Activated CD4-positive, alpha-beta T cell treated with anti-CD3 and anti-CD28 coated beads, Interleukin-2, amount 10 ng/mL, durations not matched to agents 7 days and 5 days (primary cell): Measurements from ENCODE around the gene GPNMB. TPM values are rescaled to one million over a fixed set of nuclear protein-coding genes. Genes with fewer than 3 reads are reported as not detected.

Experiments used
- CTCF ChIA-PET: fragments of 350-600 bp; sonication (Branson Sonifier 250); formaldehyde crosslinking; loops from one replicate; lab custom pipeline; 2021; ENCODE audit warnings: antibody characterized with exemption; lab: Charles Lee
- POLR2A ChIA-PET: fragments of 350-600 bp; sonication (Branson Sonifier 250); formaldehyde crosslinking; loops from one replicate; lab custom pipeline; 2021; ENCODE audit warnings: antibody characterized with exemption; lab: Charles Lee
- DNase-seq: peaks from one replicate; pipeline ENCODE4 v3.0.0-alpha.2; 2020
- H3K27ac Mint-ChIP-seq: one replicate; pipeline ENCODE4 v1.8.0; 2021; ENCODE audit warnings: mild to moderate bottlenecking, moderate library complexity, mixed read lengths
- H3K27me3 Mint-ChIP-seq: one replicate; pipeline ENCODE4 v1.8.0; 2021; ENCODE audit warnings: mixed read lengths
- H3K36me3 Mint-ChIP-seq: one replicate; pipeline ENCODE4 v1.8.0; 2021; ENCODE audit warnings: low read depth, mixed read lengths
- H3K4me1 Mint-ChIP-seq: one replicate; pipeline ENCODE4 v1.8.0; 2021; ENCODE audit warnings: mixed read lengths
- H3K4me3 Mint-ChIP-seq: one replicate; pipeline ENCODE4 v1.8.0; 2021; ENCODE audit warnings: mild to moderate bottlenecking, moderate library complexity, mixed read lengths
- H3K9me3 Mint-ChIP-seq: one replicate; pipeline ENCODE4 v1.8.0; 2021; ENCODE audit warnings: mixed read lengths
- total RNA-seq, 2 experiments: library from RNA; stranded (reverse); gene quantifications; one replicate each; pipeline ENCODE4 v1.2.3, GENCODE V29; 2021

GPNMB gene
- total RNA-seq, 2 experiments from 2014 or later = not detected

DNA sequence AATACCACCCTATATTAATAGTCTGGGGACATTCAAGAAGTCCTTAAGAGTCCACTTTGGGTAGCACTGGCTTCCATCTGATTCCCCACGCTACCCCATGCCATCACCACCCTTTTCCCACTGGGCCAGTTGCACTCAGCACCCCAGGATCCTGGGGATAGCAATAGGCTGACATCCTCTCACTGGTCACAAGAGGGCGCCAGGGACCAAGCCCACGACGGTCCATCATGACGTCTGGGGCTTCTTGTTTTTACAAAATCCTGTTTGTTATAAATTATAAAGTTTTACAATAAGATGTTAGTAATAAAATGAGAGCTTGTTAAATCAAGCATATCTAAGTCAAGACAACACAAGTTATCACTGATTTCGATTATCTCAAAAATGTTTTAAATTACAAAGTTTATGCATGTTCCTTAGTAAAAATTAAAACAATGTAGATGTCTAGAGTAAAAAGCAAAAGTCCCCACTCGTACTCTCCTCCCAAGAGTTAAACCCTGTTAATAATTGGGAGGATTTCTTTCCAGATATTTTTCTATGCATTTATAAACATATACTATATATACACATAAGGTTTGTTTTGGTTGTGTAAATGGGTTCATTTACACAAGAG lies 15.4 kb downstream of the GPNMB start:
- POLR2A ChIA-PET = no interaction called here
- H3K4me3 Mint-ChIP-seq = no peak overlapping the region
- peak; percentile 68 for DNase-seq
- H3K27me3 Mint-ChIP-seq = peaks cover 15% of the 10 kb centered on the region
- H3K36me3 Mint-ChIP-seq = no peaks in the 10 kb centered on the region
- CTCF ChIA-PET = interaction anchor here (0.5 to 1.7 kb wide), 3 partner anchors 11 to 198 kb away, joined by 3 to 10 read pairs (median 5); no protein-coding TSS in a partner anchor
- no peaks in the 10 kb centered on the region for H3K4me1 Mint-ChIP-seq
- H3K27ac Mint-ChIP-seq = no peak overlapping the region
- H3K9me3 Mint-ChIP-seq = no peaks in the 10 kb centered on the region

DNA sequence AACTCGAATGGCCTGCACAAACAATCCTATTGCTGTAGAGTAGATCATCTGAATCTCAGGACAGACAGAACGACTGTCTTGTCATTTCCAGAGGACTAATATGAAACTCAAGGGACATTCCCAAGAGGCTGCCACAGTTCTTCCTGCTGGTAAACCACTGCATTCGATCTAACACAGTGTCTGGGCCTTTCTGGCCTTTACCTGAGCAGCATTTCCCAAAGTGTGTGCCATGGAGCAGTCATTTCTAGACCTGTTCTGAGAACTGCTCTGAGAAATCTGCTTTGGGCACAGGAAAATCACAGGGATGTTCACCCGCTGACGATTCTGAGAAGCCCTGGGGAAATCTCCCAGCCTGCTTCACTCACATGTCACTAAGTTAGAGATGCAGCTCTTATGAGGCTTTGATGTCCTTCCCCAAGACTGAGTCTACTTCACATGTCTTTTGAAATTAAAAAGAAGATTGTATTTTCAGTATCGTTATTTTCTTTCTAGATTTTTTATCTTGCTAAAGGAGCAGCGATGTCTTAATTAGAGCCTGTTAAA lies 18.4 kb downstream of the GPNMB start:
- Mint-ChIP-seq H3K4me1 (no peaks in the 10 kb centered on the region), H3K4me3 (no peak overlapping the region), H3K36me3 (no peaks in the 10 kb centered on the region), H3K27ac (no peak overlapping the region), H3K9me3 (no peaks in the 10 kb centered on the region), H3K27me3 (no peaks in the 10 kb centered on the region)
- DNase-seq = no peak
- CTCF ChIA-PET = interaction anchor here (1.2 kb wide), 1 partner anchor 8 kb away, joined by 8 read pairs; no protein-coding TSS in a partner anchor
- POLR2A ChIA-PET = no interaction called here

DNA sequence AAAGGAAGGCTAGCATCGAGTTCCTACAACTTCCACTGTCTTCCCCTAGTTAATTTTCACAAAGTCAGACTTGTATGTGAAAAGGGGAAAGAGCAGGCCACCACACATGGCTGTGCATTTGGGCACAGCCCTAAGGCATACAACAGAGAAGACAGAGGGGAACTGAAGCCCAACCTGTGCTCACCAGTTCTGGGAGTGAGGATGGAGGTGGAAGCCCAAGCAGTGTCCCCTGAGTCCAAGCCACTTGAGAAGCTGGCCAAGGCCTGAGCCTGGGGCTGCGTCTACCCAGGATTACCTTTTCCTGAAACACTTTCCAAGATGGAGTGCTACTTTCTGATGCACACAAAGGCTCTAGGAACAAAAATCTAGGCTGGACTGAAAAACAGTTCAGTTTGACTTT lies 20.3 kb downstream of the GPNMB start:
- Mint-ChIP-seq H3K4me3 (no peak overlapping the region), H3K4me1 (no peaks in the 10 kb centered on the region), H3K36me3 (no peaks in the 10 kb centered on the region), H3K9me3 (no peaks in the 10 kb centered on the region), H3K27ac (no peak overlapping the region), H3K27me3 (no peaks in the 10 kb centered on the region)
- ChIA-PET CTCF (interaction anchor here (1.0 kb wide), 1 partner anchor 272 kb away, joined by 3 read pairs; no protein-coding TSS in a partner anchor), POLR2A (no interaction called here)
- DNase-seq = no peak

DNA sequence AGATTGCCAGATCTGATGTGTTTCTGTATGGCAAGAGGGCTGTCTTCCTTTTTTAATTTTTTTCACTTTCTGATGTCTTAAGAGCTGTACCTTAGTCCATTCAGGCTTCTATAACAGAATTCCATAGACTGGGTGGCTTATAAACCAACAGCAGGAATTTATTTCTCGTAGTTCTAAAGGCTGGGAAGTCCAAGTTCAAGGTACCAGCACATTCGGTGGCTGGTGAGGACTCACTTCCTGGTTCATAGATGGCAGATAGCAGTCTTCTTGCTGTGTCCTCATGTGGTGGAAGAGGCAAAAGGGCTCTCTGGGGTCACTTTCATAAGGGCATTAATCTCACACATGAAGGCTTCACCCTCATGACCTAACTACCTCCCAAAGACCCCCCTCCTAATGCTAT lies 20.8 kb downstream of the GPNMB start:
- H3K27ac Mint-ChIP-seq = no peak overlapping the region
- ChIA-PET CTCF (interaction anchor here (1.0 kb wide), 1 partner anchor 272 kb away, joined by 3 read pairs; no protein-coding TSS in a partner anchor), POLR2A (no interaction called here)
- H3K9me3 Mint-ChIP-seq = no peaks in the 10 kb centered on the region
- H3K4me3 Mint-ChIP-seq = no peak overlapping the region
- no peaks in the 10 kb centered on the region for H3K36me3 Mint-ChIP-seq
- H3K4me1 Mint-ChIP-seq = no peaks in the 10 kb centered on the region
- H3K27me3 Mint-ChIP-seq = no peaks in the 10 kb centered on the region
- DNase-seq = no peak

DNA sequence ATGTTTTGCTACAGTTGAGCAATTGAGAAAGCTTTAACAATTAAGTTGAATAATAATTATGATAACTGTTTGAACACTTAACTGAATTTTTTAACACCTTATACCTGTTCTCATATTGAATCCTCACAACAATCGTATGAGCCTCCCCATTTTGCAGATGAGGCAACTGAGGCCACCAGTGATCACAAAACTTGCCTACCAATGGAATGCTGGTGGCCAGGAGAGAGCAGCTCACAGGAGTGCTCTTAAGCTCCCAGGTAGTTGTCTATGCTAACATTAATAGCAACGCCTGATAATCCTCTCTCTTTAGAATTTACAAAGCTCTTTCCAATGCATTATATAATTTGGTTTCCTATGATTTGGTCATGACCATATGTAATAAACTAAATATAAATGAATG lies 21.6 kb downstream of the GPNMB start:
- H3K27ac Mint-ChIP-seq = no peak overlapping the region
- H3K4me1 Mint-ChIP-seq = peaks cover 6% of the 10 kb centered on the region
- ChIA-PET CTCF (no interaction called here), POLR2A (no interaction called here)
- H3K9me3 Mint-ChIP-seq = no peaks in the 10 kb centered on the region
- no peaks in the 10 kb centered on the region for H3K36me3 Mint-ChIP-seq
- no peak overlapping the region for H3K4me3 Mint-ChIP-seq
- no peak for DNase-seq
- H3K27me3 Mint-ChIP-seq = peaks cover 2% of the 10 kb centered on the region

DNA sequence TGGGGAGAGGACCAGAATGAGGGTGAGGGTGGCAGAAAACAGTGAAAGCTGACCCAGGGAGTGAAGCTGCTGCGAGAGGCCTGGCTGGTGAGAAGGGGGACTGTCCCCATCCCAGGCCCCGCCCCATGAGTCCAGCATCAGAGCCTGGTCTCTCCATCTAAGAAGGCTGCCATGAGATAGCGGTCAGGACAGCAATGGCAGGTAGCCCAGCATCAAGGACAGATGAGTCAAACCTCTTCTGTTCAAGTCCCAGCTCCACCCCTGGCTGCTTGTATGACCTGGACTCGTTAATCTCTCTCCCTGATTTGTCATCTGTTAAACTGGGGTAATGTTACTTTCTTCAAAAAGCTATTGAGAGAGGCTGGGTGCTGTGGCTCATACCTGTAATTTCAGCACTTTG lies 22.2 kb downstream of the GPNMB start:
- Mint-ChIP-seq H3K9me3 (no peaks in the 10 kb centered on the region), H3K27me3 (peaks cover 2% of the 10 kb centered on the region), H3K27ac (no peak overlapping the region), H3K36me3 (no peaks in the 10 kb centered on the region), H3K4me3 (no peak overlapping the region), H3K4me1 (peaks cover 12% of the 10 kb centered on the region)
- POLR2A ChIA-PET = no interaction called here
- CTCF ChIA-PET = no interaction called here
- no peak for DNase-seq

DNA sequence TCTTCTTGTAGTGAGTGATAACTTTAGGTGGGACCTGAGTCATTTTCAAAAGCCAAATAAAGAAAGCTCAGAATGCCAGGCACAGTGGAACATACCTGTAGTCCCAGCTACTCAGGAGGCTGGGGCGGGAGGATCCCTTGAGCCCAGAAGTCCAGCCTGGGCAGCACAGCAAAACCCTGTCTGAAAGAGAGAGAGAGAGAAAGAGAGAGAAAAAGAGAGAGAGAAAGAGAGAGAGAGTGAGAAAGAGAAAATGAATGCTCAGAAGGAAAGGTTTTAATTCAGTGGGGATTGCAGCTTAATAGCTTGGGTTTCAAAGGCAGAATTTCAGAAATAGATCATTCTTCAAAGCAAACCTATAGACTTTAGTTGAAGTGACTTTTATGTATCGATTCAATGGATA lies 25.7 kb downstream of the GPNMB start:
- Mint-ChIP-seq H3K4me3 (no peak overlapping the region), H3K27ac (no peak overlapping the region), H3K36me3 (no peaks in the 10 kb centered on the region), H3K4me1 (peaks cover 13% of the 10 kb centered on the region), H3K9me3 (no peaks in the 10 kb centered on the region), H3K27me3 (peaks cover 2% of the 10 kb centered on the region)
- DNase-seq = no peak
- POLR2A ChIA-PET = no interaction called here
- CTCF ChIA-PET = interaction anchor here (0.5 to 2.3 kb wide), 16 partner anchors 10 to 425 kb away, joined by 3 to 12 read pairs (median 4); partner anchors contain the start of gene NUP42

DNA sequence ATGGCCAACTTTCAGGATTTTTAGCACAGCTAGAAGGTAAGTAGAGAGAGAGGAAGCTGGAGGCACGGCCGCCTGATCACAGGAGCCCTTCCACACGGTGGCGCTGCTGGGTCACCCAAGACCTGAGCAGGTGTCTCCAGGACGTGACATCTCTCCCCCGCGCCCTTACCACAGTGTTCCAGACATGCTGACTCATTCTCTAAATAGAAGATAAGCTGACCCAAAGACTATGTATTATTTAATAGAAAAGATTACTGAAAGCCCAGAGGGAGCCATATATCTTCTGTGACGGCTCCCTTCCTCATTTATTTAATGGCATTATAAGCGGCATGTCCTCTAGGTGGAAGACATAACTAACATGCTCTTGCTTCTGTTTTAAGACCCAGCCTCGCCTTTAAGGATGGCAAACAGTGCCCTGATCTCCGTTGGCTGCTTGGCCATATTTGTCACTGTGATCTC lies 26.6 kb downstream of the GPNMB start:
- peak; percentile 91 for DNase-seq
- H3K36me3 Mint-ChIP-seq = no peaks in the 10 kb centered on the region
- ChIA-PET CTCF (interaction anchor here (0.5 to 2.3 kb wide), 42 partner anchors 9 to 1826 kb away, joined by 3 to 12 read pairs (median 3); partner anchors contain the start of genes IGF2BP3 and MALSU1), POLR2A (no interaction called here)
- no peaks in the 10 kb centered on the region for H3K9me3 Mint-ChIP-seq
- peaks cover 2% of the 10 kb centered on the region for H3K27me3 Mint-ChIP-seq
- peak overlapping the region; percentile 53 for H3K4me3 Mint-ChIP-seq
- no peak overlapping the region for H3K27ac Mint-ChIP-seq
- peaks cover 13% of the 10 kb centered on the region for H3K4me1 Mint-ChIP-seq

DNA sequence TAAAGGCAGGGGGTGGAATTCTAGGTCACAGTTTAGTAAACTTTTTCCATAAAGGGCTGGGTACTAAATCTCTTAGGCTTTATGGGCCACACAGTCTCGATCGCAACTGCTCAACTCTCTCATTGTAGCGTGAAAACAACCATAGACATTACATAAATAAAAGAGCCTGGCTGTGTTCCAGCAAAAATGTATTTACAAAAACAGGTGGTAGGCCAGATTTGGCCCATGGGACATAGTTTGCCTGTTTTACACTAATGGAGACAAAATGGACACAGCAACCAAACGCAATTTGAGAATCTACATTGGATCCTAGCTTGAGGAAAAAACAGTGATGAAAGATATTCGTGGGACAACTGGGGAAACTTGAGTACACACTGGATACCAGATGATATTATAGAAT lies 29.3 kb downstream of the GPNMB start:
- Mint-ChIP-seq H3K9me3 (no peaks in the 10 kb centered on the region), H3K27ac (no peak overlapping the region), H3K27me3 (peaks cover 2% of the 10 kb centered on the region), H3K36me3 (no peaks in the 10 kb centered on the region), H3K4me1 (peaks cover 13% of the 10 kb centered on the region), H3K4me3 (no peak overlapping the region)
- ChIA-PET POLR2A (no interaction called here), CTCF (interaction anchor here (1.0 to 1.5 kb wide), 2 partner anchors 13 to 74 kb away, joined by 3 read pairs; no protein-coding TSS in a partner anchor)
- no peak for DNase-seq

DNA sequence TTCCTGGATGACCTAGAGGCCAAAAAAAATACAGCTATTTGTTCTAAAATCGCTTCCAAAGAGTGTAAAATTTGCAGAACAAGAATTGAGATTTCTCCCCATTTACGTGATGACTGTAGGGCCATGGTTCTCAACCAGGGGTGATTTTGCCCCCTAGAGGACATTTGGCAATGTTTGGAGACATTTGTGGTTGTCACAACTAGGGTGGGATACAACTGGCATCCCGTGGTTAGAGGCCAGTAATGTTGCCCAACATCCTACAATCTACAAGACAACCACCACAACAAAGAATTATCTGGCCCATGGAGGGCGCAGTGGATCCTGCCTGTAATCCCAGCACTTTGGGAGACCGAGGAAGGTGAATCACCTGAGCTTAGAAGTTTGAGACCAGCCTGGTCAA lies 29.8 kb downstream of the GPNMB start:
- H3K27ac Mint-ChIP-seq = no peak overlapping the region
- no peaks in the 10 kb centered on the region for H3K9me3 Mint-ChIP-seq
- H3K4me3 Mint-ChIP-seq = no peak overlapping the region
- POLR2A ChIA-PET = no interaction called here
- CTCF ChIA-PET = interaction anchor here (1.0 kb wide), 2 partner anchors 14 kb away, joined by 3 to 4 read pairs; no protein-coding TSS in a partner anchor
- H3K36me3 Mint-ChIP-seq = no peaks in the 10 kb centered on the region
- peaks cover 2% of the 10 kb centered on the region for H3K27me3 Mint-ChIP-seq
- H3K4me1 Mint-ChIP-seq = peaks cover 13% of the 10 kb centered on the region
- DNase-seq = no peak

DNA sequence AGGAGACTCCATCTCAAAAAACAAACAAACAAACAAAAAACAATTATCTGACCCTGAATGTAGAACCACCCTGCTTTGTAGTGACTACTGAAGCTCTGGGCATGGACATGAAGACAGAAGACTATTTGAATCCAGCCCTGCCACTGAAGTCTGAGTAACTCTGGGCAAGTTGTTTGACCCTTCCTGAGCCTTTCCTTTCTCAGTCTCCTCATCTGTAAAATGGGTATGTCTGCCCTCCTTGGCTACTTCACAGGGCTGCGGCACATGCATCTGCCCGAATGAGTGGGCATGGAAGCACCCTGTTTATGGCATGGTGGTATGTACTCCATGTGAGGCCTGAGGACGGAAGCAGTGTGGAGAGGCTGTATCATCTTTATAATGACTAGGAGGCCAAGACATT lies 30.4 kb downstream of the GPNMB start:
- CTCF ChIA-PET = interaction anchor here (1.0 kb wide), 1 partner anchor 13 kb away, joined by 4 read pairs; no protein-coding TSS in a partner anchor
- DNase-seq = no peak
- POLR2A ChIA-PET = no interaction called here
- peaks cover 13% of the 10 kb centered on the region for H3K4me1 Mint-ChIP-seq
- H3K36me3 Mint-ChIP-seq = no peaks in the 10 kb centered on the region
- peaks cover 2% of the 10 kb centered on the region for H3K27me3 Mint-ChIP-seq
- H3K4me3 Mint-ChIP-seq = no peak overlapping the region
- H3K9me3 Mint-ChIP-seq = no peaks in the 10 kb centered on the region
- H3K27ac Mint-ChIP-seq = no peak overlapping the region

DNA sequence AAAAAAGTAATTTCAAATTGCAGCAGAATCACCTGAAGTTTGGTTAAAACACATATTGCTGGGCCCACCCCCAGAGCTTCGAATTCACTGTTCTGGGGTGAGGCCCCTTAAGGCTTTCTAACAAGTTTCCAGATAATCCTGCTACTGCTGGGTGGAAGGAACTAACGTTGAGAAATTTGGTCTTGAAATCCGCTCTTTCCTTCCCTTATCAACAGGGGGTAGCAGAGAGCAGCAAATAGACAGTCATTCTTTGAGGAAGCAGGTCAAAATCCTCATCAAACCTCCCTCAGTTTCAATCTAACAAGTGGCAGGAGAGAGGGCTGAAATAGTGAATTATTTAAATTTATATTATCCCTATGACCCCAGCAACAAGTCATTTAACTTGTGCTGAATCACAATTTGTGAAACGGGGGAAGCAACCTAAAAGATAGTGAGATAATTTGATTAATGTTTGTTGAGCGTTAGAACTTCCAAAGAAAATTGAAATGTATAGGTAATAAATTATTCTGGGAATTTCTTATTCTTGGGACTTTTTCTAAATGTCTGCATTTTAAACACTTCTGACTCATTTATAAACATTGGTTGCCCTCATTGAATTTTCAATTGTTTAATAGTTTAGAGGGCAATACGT lies 30.9 kb downstream of the GPNMB start:
- Mint-ChIP-seq H3K9me3 (no peaks in the 10 kb centered on the region), H3K4me3 (no peak overlapping the region), H3K36me3 (no peaks in the 10 kb centered on the region), H3K27ac (no peak overlapping the region), H3K4me1 (peaks cover 12% of the 10 kb centered on the region), H3K27me3 (peaks cover 2% of the 10 kb centered on the region)
- CTCF ChIA-PET = interaction anchor here (0.7 to 1.0 kb wide), 2 partner anchors 13 to 319 kb away, joined by 3 to 4 read pairs; no protein-coding TSS in a partner anchor
- POLR2A ChIA-PET = no interaction called here
- peak; percentile 69 for DNase-seq
